Sigmoid colon (tissue), 7 donors: Measurements from ENCODE around the gene IRGC. TPM values are rescaled to one million over a fixed set of nuclear protein-coding genes. Genes with fewer than 3 reads are reported as not detected.

Experiments
- DNase-seq: peaks from one replicate; pipeline ENCODE4 v3.0.0-alpha.2; 2019
- H3K27ac ChIP-seq, 4 donors: fragments of 200-600 bp; sonication (generic); one replicate each; pipeline ENCODE4 v1.5.1; 2016 to 2019; ENCODE audit warnings: mild to moderate bottlenecking in 1 of 4
- H3K27me3 ChIP-seq, 3 donors: fragments of 200-600 bp; sonication (generic); one replicate each; pipeline ENCODE4 v1.5.1; 2019; ENCODE audit warnings: mild to moderate bottlenecking in 1 of 3
- H3K36me3 ChIP-seq, 4 donors: fragments of 200-600 bp; sonication (generic); one replicate each; pipeline ENCODE4 v1.5.1; 2016 to 2019
- H3K4me1 ChIP-seq, 4 donors: fragments of 200-600 bp; sonication (generic); one replicate each; pipeline ENCODE4 v1.5.1; 2017 to 2019
- H3K4me3 ChIP-seq, 4 donors: fragments of 200-600 bp; sonication (generic); one replicate each; pipeline ENCODE4 v1.5.1; 2017 to 2019; ENCODE audit warnings: mild to moderate bottlenecking in 2 of 4, moderate library complexity in 1 of 4
- H3K9me3 ChIP-seq, 4 donors: fragments of 200-600 bp in 3 of 4; sonication (generic) in 3 of 4; one replicate each; pipeline versions ENCODE4 v1.5.1 to v1.6.1; 2013 to 2019
- EP300 ChIP-seq, 4 donors: sonication (generic); formaldehyde crosslinking; IDR thresholded peaks; one replicate each; pipeline ENCODE4 v1.6.1; 2017; ENCODE audit warnings: antibody characterized with exemption in 4 of 4
- POLR2A ChIP-seq, 2 donors: fragments of 450-650 bp; IDR thresholded peaks; one replicate each; pipeline ENCODE4 v1.6.1; 2016; ENCODE audit warnings: antibody characterized with exemption in 2 of 2, mild to moderate bottlenecking in 2 of 2, moderate library complexity in 2 of 2
- POLR2AphosphoS5 ChIP-seq, 4 donors: sonication (generic); formaldehyde crosslinking; IDR thresholded peaks; one replicate each; pipeline ENCODE4 v1.6.1; 2017; ENCODE audit warnings: antibody characterized with exemption in 4 of 4
- WGBS, 2 donors: extraction: QIAGEN DNeasy Blood & Tissue Kit; methylation state at CpG; one replicate each; pipeline ENCODE4 v1.1.7; 2013; 5-methylcytosine and 5-hydroxymethylcytosine counted together
- intact Hi-C: fragments of 100-400 bp; cut with DNase I; formaldehyde crosslinking; loops from one replicate; pipeline ENCODE4 v1.15.1; 2023
- polyA plus RNA-seq, 3 donors: library from polyadenylated mRNA; stranded (reverse); fragments of 200-250 nt; gene quantifications; one replicate each; pipeline ENCODE4 v1.2.3, GENCODE V29; 2013
- total RNA-seq, 4 donors: library from RNA; depleted of rRNA; stranded (reverse); fragments of >200 nt; gene quantifications; one replicate each; pipeline ENCODE4 v1.1.0, GENCODE V29; 2016
- TF ChIP-seq, protein P1 (sequence below), 4 experiments: fragments of 450-650 bp in 3 of 4; fragments of 200-600 bp in 1 of 4; IDR thresholded peaks; one replicate each; pipeline ENCODE4 v1.5.1; 2016 to 2019; ENCODE audit warnings: antibody characterized with exemption in 4 of 4, mild to moderate bottlenecking in 3 of 4, moderate library complexity in 2 of 4
- donor health status: healthy with polysubstance abuse.
- donor health status: Bipolar disorder and iron deficiency.
- donor health status: healthy.

The IRGC gene
- total and polyA plus RNA-seq, 7 donors: not detected

DNA sequence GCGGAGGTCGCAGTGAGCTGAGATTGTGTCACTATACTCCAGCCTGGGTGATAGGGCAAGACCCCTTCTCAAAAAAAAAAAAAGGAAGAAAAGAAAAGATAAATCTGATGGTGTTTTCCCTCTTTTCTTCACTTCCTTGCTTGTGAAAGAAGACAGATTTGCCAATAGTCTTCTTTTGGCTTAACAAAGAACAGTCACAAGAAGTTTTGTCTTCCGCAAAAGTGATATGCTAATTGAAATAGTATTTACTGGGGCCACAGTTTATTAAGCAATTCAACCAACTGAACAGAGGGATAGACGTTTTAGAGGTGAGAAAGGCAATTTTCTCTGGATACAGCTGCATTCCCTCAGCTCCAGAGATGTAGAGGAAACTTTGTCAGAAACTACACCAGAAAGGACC, 23.0 kb upstream of the IRGC start:
- Histone ChIP-seq H3K27me3 (peaks cover 0 to 4% (median 0%) of the 10 kb centered on the region in 3 donors), H3K36me3 (no peaks in the 10 kb centered on the region), H3K27ac (no peak overlapping the region), H3K4me3 (no peak overlapping the region), H3K4me1 (no peaks in the 10 kb centered on the region), H3K9me3 (peaks cover 0 to 13% (median 7%) of the 10 kb centered on the region in 4 donors)
- no peak for DNase-seq
- intact Hi-C loops: no loop called here
- TF ChIP-seq, protein P1, sequence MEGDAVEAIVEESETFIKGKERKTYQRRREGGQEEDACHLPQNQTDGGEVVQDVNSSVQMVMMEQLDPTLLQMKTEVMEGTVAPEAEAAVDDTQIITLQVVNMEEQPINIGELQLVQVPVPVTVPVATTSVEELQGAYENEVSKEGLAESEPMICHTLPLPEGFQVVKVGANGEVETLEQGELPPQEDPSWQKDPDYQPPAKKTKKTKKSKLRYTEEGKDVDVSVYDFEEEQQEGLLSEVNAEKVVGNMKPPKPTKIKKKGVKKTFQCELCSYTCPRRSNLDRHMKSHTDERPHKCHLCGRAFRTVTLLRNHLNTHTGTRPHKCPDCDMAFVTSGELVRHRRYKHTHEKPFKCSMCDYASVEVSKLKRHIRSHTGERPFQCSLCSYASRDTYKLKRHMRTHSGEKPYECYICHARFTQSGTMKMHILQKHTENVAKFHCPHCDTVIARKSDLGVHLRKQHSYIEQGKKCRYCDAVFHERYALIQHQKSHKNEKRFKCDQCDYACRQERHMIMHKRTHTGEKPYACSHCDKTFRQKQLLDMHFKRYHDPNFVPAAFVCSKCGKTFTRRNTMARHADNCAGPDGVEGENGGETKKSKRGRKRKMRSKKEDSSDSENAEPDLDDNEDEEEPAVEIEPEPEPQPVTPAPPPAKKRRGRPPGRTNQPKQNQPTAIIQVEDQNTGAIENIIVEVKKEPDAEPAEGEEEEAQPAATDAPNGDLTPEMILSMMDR (IDR thresholded peaks at IDR 0.05): no peak
- WGBS, 2 donors: 82 to 84% methylated on average over 4 of the region's 4 CpGs

DNA sequence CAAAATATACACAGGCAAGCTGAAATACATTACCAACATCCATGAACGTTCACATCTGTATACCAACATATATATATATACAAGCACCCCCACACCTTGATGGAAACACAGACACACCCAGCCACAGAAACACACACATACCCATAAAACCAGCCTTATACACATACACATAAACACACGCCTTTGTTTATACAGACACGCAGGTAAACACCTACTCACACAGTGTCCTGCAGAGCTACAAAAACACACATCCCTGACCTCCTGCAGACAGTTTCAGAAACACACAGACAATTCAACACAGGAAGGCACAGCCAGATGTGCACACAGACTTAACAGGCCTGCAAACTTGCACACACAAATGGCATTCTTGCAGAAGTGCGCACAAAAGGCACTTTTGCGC, 21.3 kb upstream of the IRGC start:
- Histone ChIP-seq H3K36me3 (no peaks in the 10 kb centered on the region), H3K9me3 (peaks cover 0 to 13% (median 7%) of the 10 kb centered on the region in 4 donors), H3K27me3 (peaks cover 0 to 17% (median 9%) of the 10 kb centered on the region in 3 donors), H3K4me3 (no peak overlapping the region), H3K27ac (no peak overlapping the region), H3K4me1 (peaks cover 0 to 6% (median 4%) of the 10 kb centered on the region in 4 donors)
- no peak for DNase-seq
- intact Hi-C loops: no loop called here
- TF ChIP-seq POLR2A (IDR thresholded peaks at IDR 0.05) (no peak), POLR2AphosphoS5 (IDR thresholded peaks at IDR 0.05) (no peak), EP300 (IDR thresholded peaks at IDR 0.05) (no peak)
- TF ChIP-seq, protein P1 (IDR thresholded peaks at IDR 0.05): no peak
- 42 to 65% methylated on average over 5 of the region's 5 CpGs for WGBS, 2 donors

DNA sequence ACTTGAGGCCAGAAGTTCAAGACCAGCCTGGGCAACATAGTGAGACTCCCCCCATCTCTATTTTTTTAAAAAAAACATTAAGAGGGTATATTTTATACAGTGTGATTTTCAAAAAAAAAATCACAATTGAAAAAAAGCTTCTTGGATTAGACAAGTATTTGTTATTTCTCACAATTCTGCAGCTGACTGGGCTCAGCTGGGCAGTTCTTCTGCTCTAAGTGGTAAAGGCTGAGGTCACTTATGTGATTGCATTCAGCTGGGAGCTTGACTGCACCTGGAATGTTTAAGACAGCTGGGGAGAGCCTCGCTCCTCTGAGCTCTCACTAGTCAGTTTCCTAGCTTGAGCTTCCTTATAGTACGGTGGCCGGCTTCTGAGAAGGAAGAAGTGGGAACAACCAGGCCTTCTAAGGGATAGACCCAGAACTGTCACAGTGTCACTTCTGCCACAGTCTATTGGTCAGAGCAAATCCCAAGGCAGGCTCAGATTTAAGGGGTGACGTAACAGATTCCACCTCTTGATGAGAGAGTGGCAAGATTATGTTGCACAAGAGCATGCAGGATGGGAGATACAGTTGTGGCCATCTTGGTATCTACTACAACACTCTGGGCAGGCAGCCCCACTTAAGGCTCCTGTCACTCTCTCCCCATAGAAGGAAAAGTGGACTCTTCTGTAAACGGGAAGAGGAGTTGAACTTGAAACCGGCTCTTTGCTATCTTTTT, 19.7 kb upstream of the IRGC start:
- intact Hi-C loops: no loop called here

DNA sequence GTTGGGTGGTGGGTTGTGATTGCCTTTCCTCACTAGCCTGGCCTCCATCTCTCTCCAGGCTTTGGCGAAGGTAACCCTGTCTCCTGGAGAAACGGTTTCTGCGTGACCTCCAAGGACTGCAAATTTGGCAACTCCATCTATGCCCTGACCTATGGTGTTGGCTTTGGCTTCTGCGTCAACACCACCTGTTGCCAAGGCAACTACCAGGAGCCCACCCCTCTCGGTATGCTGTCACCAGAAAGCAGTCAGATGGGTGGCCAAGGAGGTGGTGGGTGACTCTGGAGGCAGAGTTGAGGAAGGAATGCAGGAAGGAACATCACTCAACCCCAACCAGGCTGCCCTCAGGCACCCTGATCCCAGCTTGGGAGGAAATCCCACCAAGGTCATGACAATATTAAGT, 18.6 kb upstream of the IRGC start:
- DNase-seq: no peak
- 87 to 93% methylated on average over 5 of the region's 5 CpGs for WGBS, 2 donors
- Histone ChIP-seq H3K36me3 (no peaks in the 10 kb centered on the region), H3K4me3 (no peak overlapping the region), H3K27me3 (peaks cover 0 to 26% (median 16%) of the 10 kb centered on the region in 3 donors), H3K27ac (no peak overlapping the region), H3K9me3 (peaks cover 0 to 2% (median under 1%) of the 10 kb centered on the region in 4 donors), H3K4me1 (peaks cover 0 to 12% (median 7%) of the 10 kb centered on the region in 4 donors)
- TF ChIP-seq EP300 (IDR thresholded peaks at IDR 0.05) (no peak), POLR2AphosphoS5 (IDR thresholded peaks at IDR 0.05) (no peak), POLR2A (IDR thresholded peaks at IDR 0.05) (no peak)
- TF ChIP-seq, protein P1 (IDR thresholded peaks at IDR 0.05): no peak
- intact Hi-C loops: no loop called here

More for the DNA sequence above, 19.7 kb upstream of the IRGC start:
- WGBS, 2 donors: 84 to 88% methylated on average over 6 of the region's 6 CpGs
- H3K9me3 ChIP-seq: peaks cover 0 to 11% (median 5%) of the 10 kb centered on the region in 4 donors
- TF ChIP-seq, protein P1 (IDR thresholded peaks at IDR 0.05): no peak
- no peak for TF ChIP-seq POLR2A (IDR thresholded peaks at IDR 0.05)
- no peak for TF ChIP-seq POLR2AphosphoS5 (IDR thresholded peaks at IDR 0.05)
- TF ChIP-seq EP300 (IDR thresholded peaks at IDR 0.05): no peak
- H3K27me3 ChIP-seq: peaks cover 0 to 26% (median 16%) of the 10 kb centered on the region in 3 donors
- H3K36me3 ChIP-seq: no peaks in the 10 kb centered on the region
- DNase-seq: no peak
- no peak overlapping the region for H3K27ac ChIP-seq
- H3K4me3 ChIP-seq: no peak overlapping the region
- peaks cover 0 to 12% (median 7%) of the 10 kb centered on the region in 4 donors for H3K4me1 ChIP-seq
